Neural progenitor cell (in vitro differentiated cells): Measurements from ENCODE around the gene GBGT1. TPM values are rescaled to one million over a fixed set of nuclear protein-coding genes. Genes with fewer than 3 reads are reported as not detected.
"Not testable (repeated sequence)": the region's sequence is repeated elsewhere in the genome, so short reads cannot be mapped to it uniquely, and the experiment has no call there.

ENCODE experiments used
- DNase-seq: peaks from one replicate; pipeline ENCODE4 v3.0.0-alpha.2; 2016; ENCODE audit warnings: low spot score
- H2AFZ ChIP-seq: fragments of 200-600 bp; sonication (generic); replicated peaks from 2 replicates; pipeline ENCODE4 v1.6.1; 2016; ENCODE audit warnings: antibody characterized with exemption
- H3F3A ChIP-seq: fragments of 200-600 bp; sonication (generic); 2 replicates; pipeline ENCODE4 v1.6.1; 2016; ENCODE audit warnings: antibody characterized with exemption, low read depth
- H3K27ac ChIP-seq: fragments of 200-600 bp; sonication (generic); 2 replicates; pipeline ENCODE4 v1.5.1; 2016; ENCODE audit warnings: mild to moderate bottlenecking
- H3K27me3 ChIP-seq: fragments of 200-600 bp; sonication (generic); 2 replicates; pipeline ENCODE4 v1.6.1; 2016; ENCODE audit warnings: mild to moderate bottlenecking, moderate library complexity
- H3K36me3 ChIP-seq: fragments of 200-600 bp; sonication (generic); 2 replicates; pipeline ENCODE4 v1.5.1; 2016
- H3K4me1 ChIP-seq: fragments of 200-600 bp; sonication (generic); 2 replicates; pipeline ENCODE4 v1.6.1; 2016; ENCODE audit warnings: mixed run types
- H3K4me2 ChIP-seq: fragments of 200-600 bp; sonication (generic); 2 replicates; pipeline ENCODE4 v1.6.1; 2016
- H3K4me3 ChIP-seq: fragments of 200-600 bp; sonication (generic); 2 replicates; pipeline ENCODE4 v1.5.1; 2016
- H3K79me2 ChIP-seq: fragments of 200-600 bp; sonication (generic); 2 replicates; pipeline ENCODE4 v1.6.1; 2016; ENCODE audit warnings: low read depth
- H3K9ac ChIP-seq: fragments of 200-600 bp; sonication (generic); 2 replicates; pipeline ENCODE4 v1.6.1; 2016
- H3K9me3 ChIP-seq: fragments of 200-600 bp; sonication (generic); 2 replicates; pipeline ENCODE4 v1.5.1; 2016; ENCODE audit warnings: low read depth
- H4K20me1 ChIP-seq: fragments of 200-600 bp; sonication (generic); 2 replicates; pipeline ENCODE4 v1.6.1; 2016; ENCODE audit warnings: low read depth
- H3K27ac Mint-ChIP-seq: 3 replicates; pipeline ENCODE4 v1.8.0; 2021; ENCODE audit warnings: mixed read lengths
- H3K27me3 Mint-ChIP-seq: 2 replicates; pipeline ENCODE4 v1.8.0; 2022; ENCODE audit warnings: low read depth, mild to moderate bottlenecking, inconsistent platforms, moderate library complexity, mixed read lengths; ENCODE audit not compliant: insufficient read depth
- H3K36me3 Mint-ChIP-seq: 3 replicates; pipeline ENCODE4 v1.8.0; 2021; ENCODE audit warnings: mixed read lengths
- H3K4me1 Mint-ChIP-seq: 3 replicates; pipeline ENCODE4 v1.8.0; 2021; ENCODE audit warnings: mixed read lengths
- H3K4me3 Mint-ChIP-seq: 3 replicates; pipeline ENCODE4 v1.8.0; 2021; ENCODE audit warnings: mild to moderate bottlenecking, moderate library complexity, mixed read lengths
- H3K9me3 Mint-ChIP-seq: 3 replicates; pipeline ENCODE4 v1.8.0; 2020; ENCODE audit warnings: mixed read lengths
- EZH2 ChIP-seq: fragments of 200-600 bp; sonication (generic); IDR thresholded peaks from 2 replicates; pipeline ENCODE4 v1.6.1; 2017; ENCODE audit warnings: antibody characterized with exemption, mild to moderate bottlenecking, moderate library complexity
- EZH2phosphoT487 ChIP-seq: fragments of 200-600 bp; sonication (generic); IDR thresholded peaks from 2 replicates; pipeline ENCODE4 v1.6.1; 2017; ENCODE audit warnings: antibody characterized with exemption
- total RNA-seq: library from RNA; depleted of rRNA; stranded (reverse); fragments of >200 nt; gene quantifications from 2 replicates; pipeline ENCODE4 v1.2.3, GENCODE V29; 2015; ENCODE audit warnings: low replicate concordance
- TF ChIP-seq, protein P1 (sequence below): fragments of 200-600 bp; sonication (generic); IDR thresholded peaks from 2 replicates; pipeline ENCODE4 v1.5.1; 2017; ENCODE audit warnings: antibody characterized with exemption, mild to moderate bottlenecking

GBGT1 gene
- total RNA-seq, 1 donor from 2014 or later = 2.0 TPM

- H3K4me3 Mint-ChIP-seq = no peak overlapping the region
Measured at GRCh38 chr9:133173056-133173455, 9.3 kb upstream of the GBGT1 start.

DNA sequence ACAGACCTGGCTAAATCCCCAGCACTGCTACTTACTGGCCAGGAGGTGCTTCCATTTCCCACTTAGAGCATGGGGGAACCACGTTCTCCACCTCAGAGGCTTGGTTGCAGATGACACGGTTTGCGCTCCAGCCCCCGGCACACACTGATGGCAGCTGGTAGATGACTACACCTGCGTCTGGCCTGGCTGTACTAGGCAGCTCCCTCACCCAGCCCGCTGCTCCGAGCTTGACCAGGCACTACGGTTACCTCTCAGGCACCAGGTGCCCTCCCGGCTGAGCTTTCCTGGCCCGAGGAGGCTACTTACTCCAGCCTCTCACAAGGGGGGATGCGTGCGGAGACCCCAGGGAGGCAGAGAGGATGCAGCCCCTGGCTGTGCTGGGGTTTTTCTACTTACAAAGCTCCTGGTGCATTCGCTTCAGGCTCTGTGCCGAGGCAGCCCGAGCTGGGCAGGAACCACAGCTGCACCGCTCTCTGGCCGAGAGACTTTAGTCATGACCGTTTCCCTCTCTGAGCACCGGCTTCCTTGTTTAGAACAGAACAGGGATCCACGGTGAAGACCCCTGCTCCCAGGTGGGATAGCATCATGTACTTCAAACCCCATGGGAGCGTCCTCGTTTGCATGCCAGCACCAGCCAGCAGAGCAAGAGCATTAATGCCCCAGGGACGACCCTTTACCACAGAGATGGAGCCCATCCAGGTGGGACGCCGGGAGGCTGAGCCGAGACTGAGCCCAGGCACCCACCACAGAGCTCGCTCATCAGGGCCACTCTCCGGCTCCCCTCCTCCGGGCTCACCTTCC lies 7.6 kb upstream of the GBGT1 start:
- Histone ChIP-seq H3K9ac (no peak overlapping the region), H3K36me3 (no peaks in the 10 kb centered on the region), H3K4me2 (no peak overlapping the region), H3K79me2 (no peaks in the 10 kb centered on the region), H3K4me1 (no peaks in the 10 kb centered on the region), H3K9me3 (no peaks in the 10 kb centered on the region), H4K20me1 (no peaks in the 10 kb centered on the region), H3F3A (no peaks in the 10 kb centered on the region), H3K27me3 (peaks cover 24% of the 10 kb centered on the region), H3K4me3 (no peak overlapping the region), H3K27ac (no peak overlapping the region), H2AFZ (no peak overlapping the region)
- TF ChIP-seq EZH2 = no peak
- no peak for TF ChIP-seq EZH2phosphoT487
- TF ChIP-seq, protein P1, sequence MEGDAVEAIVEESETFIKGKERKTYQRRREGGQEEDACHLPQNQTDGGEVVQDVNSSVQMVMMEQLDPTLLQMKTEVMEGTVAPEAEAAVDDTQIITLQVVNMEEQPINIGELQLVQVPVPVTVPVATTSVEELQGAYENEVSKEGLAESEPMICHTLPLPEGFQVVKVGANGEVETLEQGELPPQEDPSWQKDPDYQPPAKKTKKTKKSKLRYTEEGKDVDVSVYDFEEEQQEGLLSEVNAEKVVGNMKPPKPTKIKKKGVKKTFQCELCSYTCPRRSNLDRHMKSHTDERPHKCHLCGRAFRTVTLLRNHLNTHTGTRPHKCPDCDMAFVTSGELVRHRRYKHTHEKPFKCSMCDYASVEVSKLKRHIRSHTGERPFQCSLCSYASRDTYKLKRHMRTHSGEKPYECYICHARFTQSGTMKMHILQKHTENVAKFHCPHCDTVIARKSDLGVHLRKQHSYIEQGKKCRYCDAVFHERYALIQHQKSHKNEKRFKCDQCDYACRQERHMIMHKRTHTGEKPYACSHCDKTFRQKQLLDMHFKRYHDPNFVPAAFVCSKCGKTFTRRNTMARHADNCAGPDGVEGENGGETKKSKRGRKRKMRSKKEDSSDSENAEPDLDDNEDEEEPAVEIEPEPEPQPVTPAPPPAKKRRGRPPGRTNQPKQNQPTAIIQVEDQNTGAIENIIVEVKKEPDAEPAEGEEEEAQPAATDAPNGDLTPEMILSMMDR = no peak
- Mint-ChIP-seq H3K27ac (no peak overlapping the region), H3K4me3 (no peak overlapping the region), H3K4me1 (no peaks in the 10 kb centered on the region), H3K36me3 (no peaks in the 10 kb centered on the region), H3K9me3 (no peaks in the 10 kb centered on the region), H3K27me3 (no peaks in the 10 kb centered on the region)
- peak; percentile 1 for DNase-seq

More at GRCh38 chr9:133173056-133173455, 9.3 kb upstream of the GBGT1 start:
- peaks cover 2% of the 10 kb centered on the region for H3K27me3 Mint-ChIP-seq
- Histone ChIP-seq H4K20me1 (no peaks in the 10 kb centered on the region), H3K79me2 (no peaks in the 10 kb centered on the region), H2AFZ (no peak overlapping the region), H3K27ac (no peak overlapping the region), H3K4me2 (no peak overlapping the region), H3K36me3 (no peaks in the 10 kb centered on the region), H3K4me1 (no peaks in the 10 kb centered on the region), H3F3A (no peaks in the 10 kb centered on the region), H3K9me3 (no peaks in the 10 kb centered on the region), H3K27me3 (peaks cover 41% of the 10 kb centered on the region), H3K4me3 (no peak overlapping the region), H3K9ac (no peak overlapping the region)
- H3K4me1 Mint-ChIP-seq = no peaks in the 10 kb centered on the region
- H3K9me3 Mint-ChIP-seq = no peaks in the 10 kb centered on the region
- no peak for DNase-seq
- TF ChIP-seq EZH2phosphoT487 (no peak), EZH2 (no peak)
- TF ChIP-seq, protein P1 = no peak
- H3K27ac Mint-ChIP-seq = no peak overlapping the region
- H3K36me3 Mint-ChIP-seq = no peaks in the 10 kb centered on the region

DNA sequence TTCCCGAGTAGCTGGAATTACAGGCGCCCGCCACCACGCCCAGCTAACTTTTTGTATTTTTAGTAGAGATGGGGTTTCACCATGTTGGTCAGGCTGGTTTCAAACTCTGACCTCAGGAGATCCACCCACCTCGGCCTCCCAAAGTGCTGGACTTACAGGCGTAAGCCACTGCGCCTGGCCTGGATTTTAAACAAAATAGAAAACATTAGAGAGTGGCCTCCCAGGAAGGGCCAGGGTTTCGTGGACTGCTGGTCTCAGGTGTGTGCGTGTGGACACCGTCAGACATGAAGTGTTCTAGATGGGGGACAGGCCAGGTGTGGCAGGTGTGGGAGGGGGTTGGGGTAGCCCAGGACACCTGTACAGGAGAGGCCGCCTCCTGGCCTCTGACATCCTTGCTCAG lies 7.0 kb upstream of the GBGT1 start:
- Histone ChIP-seq H3K9me3 (no peaks in the 10 kb centered on the region), H3K79me2 (no peaks in the 10 kb centered on the region), H3K27ac (no peak overlapping the region), H3K4me3 (no peak overlapping the region), H2AFZ (no peak overlapping the region), H4K20me1 (no peaks in the 10 kb centered on the region), H3K27me3 (peaks cover 18% of the 10 kb centered on the region), H3K9ac (no peak overlapping the region), H3F3A (no peaks in the 10 kb centered on the region), H3K36me3 (no peaks in the 10 kb centered on the region), H3K4me1 (no peaks in the 10 kb centered on the region), H3K4me2 (no peak overlapping the region)
- no peaks in the 10 kb centered on the region for H3K4me1 Mint-ChIP-seq
- TF ChIP-seq EZH2phosphoT487 (no peak), EZH2 (no peak)
- TF ChIP-seq, protein P1 = no peak
- no peaks in the 10 kb centered on the region for H3K36me3 Mint-ChIP-seq
- no peak overlapping the region for H3K4me3 Mint-ChIP-seq
- no peak overlapping the region for H3K27ac Mint-ChIP-seq
- no peaks in the 10 kb centered on the region for H3K9me3 Mint-ChIP-seq
- no peaks in the 10 kb centered on the region for H3K27me3 Mint-ChIP-seq
- no peak for DNase-seq

DNA sequence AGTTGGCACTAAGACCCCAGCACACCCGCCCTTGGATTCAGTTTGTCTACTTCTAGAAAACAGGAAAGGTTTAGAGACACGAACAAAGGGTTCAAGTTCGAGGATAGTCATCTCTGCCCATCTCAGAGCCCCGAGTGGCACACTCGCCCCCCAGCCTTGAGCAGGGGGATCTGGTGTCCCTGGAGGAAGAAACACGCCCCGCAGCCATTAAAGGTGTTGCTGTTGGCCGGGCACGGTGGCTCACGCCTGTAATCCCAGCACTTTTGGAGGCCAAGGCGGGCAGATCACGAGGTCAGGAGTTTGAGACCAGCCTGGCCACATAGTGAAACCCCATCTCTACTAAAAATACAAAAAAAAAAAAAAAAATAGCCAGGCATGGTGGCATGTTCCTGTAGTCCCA lies 6.0 kb upstream of the GBGT1 start:
- not testable (repeated sequence) for H3K9me3 Mint-ChIP-seq, H3K4me3 ChIP-seq, H3K36me3 Mint-ChIP-seq, H3K27me3 Mint-ChIP-seq, H3K9me3 ChIP-seq, H3K27ac Mint-ChIP-seq, DNase-seq, H3K4me1 ChIP-seq, H3K36me3 ChIP-seq, H3F3A ChIP-seq, H3K9ac ChIP-seq, H3K79me2 ChIP-seq, H3K4me3 Mint-ChIP-seq, H3K4me2 ChIP-seq, H3K27ac ChIP-seq, H3K4me1 Mint-ChIP-seq, H4K20me1 ChIP-seq, H2AFZ ChIP-seq
- peaks cover 20% of the 10 kb centered on the region for H3K27me3 ChIP-seq
